WTC11 (cell line): ENCODE measurements around the gene SMIM5. TPM values are rescaled to one million over a fixed set of nuclear protein-coding genes. Genes with fewer than 3 reads are reported as not detected.

Experiments
- ATAC-seq: fragments of 200-7000 bp; cut with Tn5 transposase; 2 replicates; pipeline ENCODE4 v1.10.0; 2021; ENCODE audit warnings: mild to moderate bottlenecking, moderate library complexity
- CTCF ChIA-PET: fragments of 300-600 bp; sonication (Branson Sonifier 250); formaldehyde crosslinking; loops from one replicate; lab custom pipeline; 2021; ENCODE audit warnings: antibody characterized with exemption; lab: Charles Lee
- POLR2A ChIA-PET: fragments of 350-600 bp; sonication (Branson Sonifier 250); formaldehyde crosslinking; loops from one replicate; lab custom pipeline; 2021; ENCODE audit warnings: antibody characterized with exemption; lab: Charles Lee
- DNase-seq: peaks from one replicate; pipeline ENCODE4 v3.0.0; 2021; ENCODE audit warnings: low spot score
- H3K27ac Mint-ChIP-seq: 2 replicates; pipeline ENCODE4 v1.8.0; 2021; ENCODE audit warnings: mixed read lengths
- H3K27me3 Mint-ChIP-seq: 2 replicates; pipeline ENCODE4 v1.8.0; 2021; ENCODE audit warnings: low read depth, mild to moderate bottlenecking, moderate library complexity, mixed read lengths
- H3K36me3 Mint-ChIP-seq: 2 replicates; pipeline ENCODE4 v1.8.0; 2021; ENCODE audit warnings: mixed read lengths
- H3K4me1 Mint-ChIP-seq: 2 replicates; pipeline ENCODE4 v1.8.0; 2022; ENCODE audit warnings: mixed read lengths
- H3K4me3 Mint-ChIP-seq: 2 replicates; pipeline ENCODE4 v1.8.0; 2021; ENCODE audit warnings: mild to moderate bottlenecking, moderate library complexity, mixed read lengths
- H3K9me3 Mint-ChIP-seq: 2 replicates; pipeline ENCODE4 v1.8.0; 2021; ENCODE audit warnings: mixed read lengths
- ATF2 ChIP-seq: sonication (generic); formaldehyde crosslinking; IDR thresholded peaks from 2 replicates; pipeline ENCODE4 v1.8.1; 2022; ENCODE audit warnings: low read depth, missing genetic modification reagents, borderline replicate concordance
- E2F4 ChIP-seq: sonication (generic); formaldehyde crosslinking; IDR thresholded peaks from 2 replicates; pipeline ENCODE4 v1.8.1; 2022; ENCODE audit warnings: low read depth, mild to moderate bottlenecking, moderate library complexity, missing genetic modification reagents, borderline replicate concordance
- ETV6 ChIP-seq: sonication (generic); formaldehyde crosslinking; IDR thresholded peaks from 2 replicates; pipeline ENCODE4 v1.8.1; 2022; ENCODE audit warnings: mild to moderate bottlenecking, missing genetic modification reagents
- FOXP1 ChIP-seq: sonication (generic); formaldehyde crosslinking; IDR thresholded peaks from 2 replicates; pipeline ENCODE4 v1.8.0; 2022; ENCODE audit warnings: missing genetic modification reagents, mild to moderate bottlenecking, moderate library complexity, borderline replicate concordance
- FOXP4 ChIP-seq: sonication (generic); formaldehyde crosslinking; IDR thresholded peaks from 2 replicates; pipeline ENCODE4 v1.8.0; 2022; ENCODE audit warnings: mild to moderate bottlenecking, missing genetic modification reagents
- HMGA2 ChIP-seq: fragments of 250-450 bp; sonication (Bioruptor Pico); IDR thresholded peaks from 2 replicates; pipeline ENCODE4 v1.4.0; 2021; ENCODE audit warnings: mild to moderate bottlenecking, moderate library complexity
- KAT7 ChIP-seq: sonication (generic); formaldehyde crosslinking; IDR thresholded peaks from 2 replicates; pipeline ENCODE4 v1.8.1; 2023; ENCODE audit warnings: missing genetic modification reagents, mild to moderate bottlenecking, borderline replicate concordance
- NR1H2 ChIP-seq: sonication (generic); formaldehyde crosslinking; IDR thresholded peaks from 2 replicates; pipeline ENCODE4 v1.9.0; 2021; ENCODE audit warnings: mild to moderate bottlenecking, moderate library complexity, missing genetic modification reagents
- OVOL2 ChIP-seq: fragments of 250-450 bp; sonication (Bioruptor Pico); IDR thresholded peaks from 2 replicates; pipeline ENCODE4 v1.9.0; 2021; ENCODE audit warnings: mild to moderate bottlenecking, borderline replicate concordance
- PREB ChIP-seq: sonication (generic); formaldehyde crosslinking; IDR thresholded peaks from 2 replicates; pipeline ENCODE4 v1.8.1; 2022; ENCODE audit warnings: mild to moderate bottlenecking, missing genetic modification reagents, moderate library complexity, borderline replicate concordance
- TEAD1 ChIP-seq: sonication (generic); formaldehyde crosslinking; IDR thresholded peaks from 2 replicates; pipeline ENCODE4 v1.8.0; 2022; ENCODE audit warnings: mild to moderate bottlenecking, missing genetic modification reagents
- USF1 ChIP-seq: sonication (generic); formaldehyde crosslinking; IDR thresholded peaks from 2 replicates; pipeline ENCODE4 v1.8.0; 2022; ENCODE audit warnings: mild to moderate bottlenecking, missing genetic modification reagents
- ZBTB21 ChIP-seq: sonication (generic); formaldehyde crosslinking; IDR thresholded peaks from 2 replicates; pipeline ENCODE4 v1.8.1; 2023; ENCODE audit warnings: mild to moderate bottlenecking, missing genetic modification reagents, borderline replicate concordance
- ZNF219 ChIP-seq: sonication (generic); formaldehyde crosslinking; IDR thresholded peaks from 2 replicates; pipeline ENCODE4 v1.8.0; 2023; ENCODE audit warnings: missing genetic modification reagents, mild to moderate bottlenecking, borderline replicate concordance
- ZNF232 ChIP-seq: sonication (generic); formaldehyde crosslinking; IDR thresholded peaks from 2 replicates; pipeline ENCODE4 v1.8.0; 2022; ENCODE audit warnings: mild to moderate bottlenecking, missing genetic modification reagents
- ZNF281 ChIP-seq: sonication (generic); formaldehyde crosslinking; IDR thresholded peaks from 2 replicates; pipeline ENCODE4 v1.8.0; 2023; ENCODE audit warnings: mild to moderate bottlenecking, missing genetic modification reagents
- ZNF425 ChIP-seq: fragments of 250-450 bp; sonication (Bioruptor Pico); conservative IDR thresholded peaks from 2 replicates; pipeline ENCODE4 v1.9.0; 2021; ENCODE audit warnings: mild to moderate bottlenecking
- ZNF532 ChIP-seq: fragments of 250-450 bp; sonication (Bioruptor Pico); IDR thresholded peaks from 2 replicates; pipeline ENCODE4 v1.9.0; 2021; ENCODE audit warnings: mild to moderate bottlenecking, borderline replicate concordance
- total RNA-seq: library from RNA; stranded (reverse); gene quantifications from 3 replicates; pipeline ENCODE4 v1.2.3, GENCODE V29; 2021

The SMIM5 gene
- total RNA-seq, 1 experiment from 2014 or later = not detected

- TF ChIP-seq ZNF219 (CRISPR knock-in tag) = no peak
- no peak for TF ChIP-seq USF1 (CRISPR knock-in tag)
- no peak for TF ChIP-seq ZNF532 (CRISPR knock-in tag)
- no peak for TF ChIP-seq PREB (CRISPR knock-in tag)
Measured at GRCh38 chr17:75602644-75603043, 30.6 kb upstream of the SMIM5 start (continued).

GRCh38 chr17:75603123-75603522, 30.1 kb upstream of the SMIM5 start:
- Mint-ChIP-seq H3K4me3 (no peak overlapping the region), H3K9me3 (no peaks in the 10 kb centered on the region), H3K36me3 (no peaks in the 10 kb centered on the region), H3K4me1 (no peaks in the 10 kb centered on the region), H3K27ac (no peak overlapping the region), H3K27me3 (no peaks in the 10 kb centered on the region)
- CTCF ChIA-PET = interaction anchor here (0.9 to 9.0 kb wide), 13 partner anchors 12 to 162 kb away, joined by 3 to 136 read pairs (median 19); partner anchors contain the start of genes GALK1 and SMIM5
- DNase-seq = no peak
- no peak for ATAC-seq
- POLR2A ChIA-PET = no interaction called here
- TF ChIP-seq ETV6 = no peak
- no peak for TF ChIP-seq ATF2 (CRISPR knock-in tag)
- TF ChIP-seq FOXP4 = no peak
- no peak for TF ChIP-seq KAT7
- no peak for TF ChIP-seq ZNF232 (CRISPR knock-in tag)
- TF ChIP-seq ZNF425 = no peak
- no peak for TF ChIP-seq HMGA2 (CRISPR knock-in tag)
- TF ChIP-seq USF1 (CRISPR knock-in tag) = no peak
- TF ChIP-seq TEAD1 (CRISPR knock-in tag) = no peak
- TF ChIP-seq OVOL2 (CRISPR knock-in tag) = no peak
- no peak for TF ChIP-seq ZBTB21 (CRISPR knock-in tag)
- no peak for TF ChIP-seq FOXP1 (CRISPR knock-in tag)
- TF ChIP-seq E2F4 = no peak
- TF ChIP-seq ZNF281 (CRISPR knock-in tag) = no peak
- no peak for TF ChIP-seq NR1H2 (CRISPR knock-in tag)
